ENCODE data around the gene TXN.

TXN gene

DNA sequence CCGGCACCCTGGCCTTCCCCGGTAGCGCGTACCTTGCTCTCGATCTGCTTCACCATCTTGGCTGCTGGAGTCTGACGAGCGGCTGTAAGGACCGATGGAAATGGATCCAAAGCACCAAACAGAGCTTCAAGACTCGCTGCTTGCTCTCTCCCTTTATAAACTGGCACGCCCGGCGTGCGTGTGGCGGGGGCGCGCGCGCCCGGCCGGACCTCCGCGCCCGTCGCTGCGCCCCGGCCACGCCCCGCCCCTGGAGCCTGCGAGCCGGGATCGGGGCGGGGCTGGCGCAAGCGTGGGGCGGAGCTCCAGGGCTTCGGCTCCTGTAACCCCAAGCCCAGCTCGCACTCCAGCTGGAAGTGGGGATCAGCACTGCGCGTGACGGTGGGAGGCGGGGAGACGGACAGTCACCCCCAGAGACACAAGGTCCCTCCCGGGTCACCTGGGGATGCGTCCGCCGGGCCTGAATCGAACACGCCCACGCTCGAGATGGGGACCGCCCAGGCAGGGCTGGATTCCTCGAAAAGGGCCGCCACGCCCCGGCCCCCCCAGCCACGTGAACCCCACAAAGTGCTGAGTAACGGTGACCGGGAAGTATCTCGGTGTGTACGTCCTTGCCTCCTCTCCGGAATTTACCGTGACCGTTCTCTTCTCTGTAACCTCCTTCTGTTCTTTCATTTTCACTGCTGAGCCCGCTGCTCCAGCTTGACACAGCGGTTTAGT is at the start of gene TXN:
Gene TXN, minus strand, starts transcription at position 128 of the 717 bp plus-strand sequence. Its CDS starts 72 bp downstream, at position 56.
- peak; percentile 57 for DNase-seq

- DNase-seq, result no peak
Observed at GRCh38 chr9:110303133-110303532, 46.8 kb upstream of the TXN start.

DNA sequence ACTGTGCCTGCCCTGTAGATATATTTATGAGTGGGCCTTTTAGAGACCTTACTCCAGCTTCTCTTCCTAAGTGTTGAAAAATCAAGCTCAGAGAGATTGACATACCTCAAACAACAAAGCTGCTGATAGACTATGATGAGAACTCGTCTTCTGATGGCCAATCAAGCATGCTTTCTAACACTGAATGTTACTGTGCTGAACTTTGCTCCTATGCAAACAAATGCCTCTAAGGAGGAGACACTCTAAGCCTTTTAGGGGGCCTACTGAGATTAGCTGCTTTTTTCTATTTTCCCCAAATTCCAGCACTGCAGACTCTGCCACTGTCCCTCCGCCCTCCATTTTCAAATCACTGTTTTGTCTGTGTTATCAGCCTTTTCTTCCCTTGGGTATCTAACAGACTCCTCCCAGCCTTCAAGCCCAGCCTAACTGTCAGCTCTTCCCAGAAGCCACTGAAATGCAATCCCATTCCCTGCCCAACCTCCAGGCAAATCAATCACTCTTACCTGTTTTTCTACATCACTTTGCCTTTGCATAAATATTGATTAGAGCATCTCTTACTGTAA is 41.8 kb upstream of the TXN start:
- DNase-seq, result no peak

GRCh38 chr9:110293248-110293647 is 36.9 kb upstream of the TXN start:
- no peak for DNase-seq

DNA sequence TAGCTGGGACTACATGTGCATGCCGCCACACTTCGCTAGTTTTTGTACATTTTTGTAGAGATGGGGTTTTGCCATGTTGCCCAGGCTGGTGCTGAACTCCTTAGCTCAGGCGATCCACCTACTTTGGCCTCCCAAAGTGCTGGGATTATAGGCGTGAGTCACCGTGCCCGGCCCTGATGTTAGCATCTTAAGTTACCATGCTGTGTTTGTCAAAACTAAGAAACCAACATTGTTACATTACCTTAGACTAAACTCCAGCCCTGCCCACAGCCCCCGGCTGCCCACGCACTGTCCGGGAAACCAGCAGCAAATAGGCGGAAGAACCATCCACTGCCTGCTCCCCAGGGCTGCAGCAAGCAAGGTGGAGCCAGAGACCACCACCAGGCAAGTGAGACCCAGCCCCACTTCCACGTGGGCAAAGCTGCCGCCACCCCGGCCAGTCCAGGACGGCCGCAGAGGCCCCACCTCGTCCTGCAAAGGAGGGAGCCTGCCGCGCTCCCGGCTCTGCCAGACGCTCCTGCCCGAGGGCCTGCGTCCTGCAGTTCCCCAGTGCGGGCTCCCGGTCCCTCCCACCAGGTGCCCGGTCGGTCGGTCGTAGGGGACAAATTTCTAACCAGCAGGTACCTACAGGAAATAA is 35.7 kb upstream of the TXN start:
- no peak for DNase-seq

DNA sequence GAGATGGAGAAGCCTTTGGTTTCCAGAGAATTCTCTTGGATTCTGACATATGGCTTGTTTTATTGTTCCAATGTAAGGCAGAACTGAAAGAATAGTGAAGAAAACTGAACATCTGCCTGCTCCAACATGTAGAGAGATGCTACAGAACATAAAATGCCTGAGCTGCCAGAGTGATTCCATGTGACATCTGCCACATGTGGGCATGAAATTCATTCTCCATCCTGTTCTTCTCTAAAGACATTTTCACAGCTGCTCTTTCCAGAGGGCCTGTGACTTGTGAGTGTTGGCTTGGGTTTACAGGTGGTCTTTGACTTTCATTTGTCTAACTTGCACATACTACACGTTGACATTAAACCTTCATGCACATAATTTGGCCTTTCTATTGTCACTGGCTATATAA is 33.7 kb upstream of the TXN start:
- no peak for DNase-seq

- no peak for DNase-seq
Observed at GRCh38 chr9:110288503-110288902, 32.2 kb upstream of the TXN start.

DNA sequence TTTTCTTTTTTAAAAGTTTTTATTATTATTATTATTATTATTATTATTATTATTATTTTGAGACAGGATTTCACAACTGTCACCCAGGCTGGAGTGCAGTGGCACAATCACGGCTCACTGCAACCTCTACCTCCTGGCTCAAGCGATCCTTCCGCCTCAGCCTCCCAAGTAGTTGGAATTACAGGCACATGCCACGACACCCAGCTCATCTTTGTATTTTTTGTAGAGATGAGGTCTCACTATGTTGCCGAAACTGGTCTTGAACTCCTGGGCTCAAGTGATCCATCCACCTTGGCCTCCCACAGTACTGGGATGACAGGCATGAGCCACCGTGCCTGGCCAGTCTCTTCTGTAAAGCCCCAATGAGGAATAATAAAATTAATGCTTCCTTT is 31.0 kb upstream of the TXN start:
- no peak for DNase-seq

DNA sequence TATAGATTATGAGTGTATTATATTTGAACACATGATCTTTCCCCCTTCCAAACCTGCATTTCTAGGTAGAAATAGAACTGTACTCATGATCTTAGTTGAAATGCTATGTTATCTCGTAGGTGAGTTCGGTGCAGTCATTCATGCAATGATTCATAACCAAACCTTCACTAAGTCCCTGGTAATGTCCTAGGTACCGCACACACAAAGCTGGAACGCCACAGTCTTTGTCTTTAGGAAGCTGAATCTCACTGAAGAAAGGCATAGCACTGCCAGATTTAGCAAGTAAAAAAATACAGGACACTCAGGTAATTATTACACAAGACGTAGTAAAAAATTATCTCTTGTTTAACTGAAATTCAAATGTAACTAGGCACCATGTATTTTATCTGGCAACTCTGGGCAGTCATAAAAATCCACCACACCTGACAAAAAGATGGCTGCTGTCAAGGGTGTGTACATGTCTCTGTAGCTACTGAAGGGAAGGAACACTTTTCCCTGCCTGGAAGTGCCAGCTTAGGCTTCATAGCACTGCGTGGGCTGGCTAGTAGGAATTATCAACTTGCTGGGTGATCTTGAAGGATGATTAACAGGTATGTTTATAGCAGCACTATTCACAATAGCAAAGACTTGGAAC is 28.0 kb upstream of the TXN start:
- no peak for DNase-seq

DNA sequence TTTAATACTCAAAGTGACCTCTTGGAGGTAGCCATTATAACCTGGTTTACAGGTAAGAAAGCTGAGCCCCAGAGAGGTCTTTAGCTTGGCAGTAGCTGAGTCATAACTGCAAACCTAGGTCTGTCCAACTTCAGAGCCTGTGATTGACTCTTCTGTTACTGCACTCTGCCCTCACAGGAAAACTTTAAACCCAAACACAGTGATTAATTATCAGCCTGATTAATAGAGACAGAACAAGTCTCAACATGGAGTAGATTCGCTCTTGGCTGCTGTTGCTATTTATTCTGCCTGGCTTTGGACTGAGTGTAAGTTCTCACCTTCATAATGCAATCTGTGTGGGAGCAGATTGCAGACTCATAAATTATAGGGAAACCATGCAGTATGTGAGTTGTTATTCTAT is 27.4 kb upstream of the TXN start:
- no peak for DNase-seq

DNA sequence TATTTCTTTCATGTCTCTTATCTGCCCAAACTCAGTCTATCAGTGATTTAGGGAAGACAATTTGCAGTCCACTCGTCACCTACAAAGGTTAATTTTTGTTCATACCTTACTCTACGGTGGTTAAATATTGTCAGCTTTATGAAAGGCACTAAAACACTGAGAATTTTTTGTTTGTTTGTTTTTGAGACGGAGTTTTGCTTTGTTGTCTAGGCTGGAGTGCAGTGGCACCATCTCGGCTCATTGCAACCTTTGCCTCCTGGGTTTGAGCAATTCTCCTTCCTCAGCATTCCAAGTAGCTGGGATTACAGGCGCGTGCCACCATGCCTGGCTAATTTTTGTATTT is 26.4 kb upstream of the TXN start:
- no peak for DNase-seq

- no peak for DNase-seq
Observed at GRCh38 chr9:110282018-110282738, 25.9 kb upstream of the TXN start.

GRCh38 chr9:110278080-110278707 is 21.9 kb upstream of the TXN start:
- no peak for DNase-seq

DNA sequence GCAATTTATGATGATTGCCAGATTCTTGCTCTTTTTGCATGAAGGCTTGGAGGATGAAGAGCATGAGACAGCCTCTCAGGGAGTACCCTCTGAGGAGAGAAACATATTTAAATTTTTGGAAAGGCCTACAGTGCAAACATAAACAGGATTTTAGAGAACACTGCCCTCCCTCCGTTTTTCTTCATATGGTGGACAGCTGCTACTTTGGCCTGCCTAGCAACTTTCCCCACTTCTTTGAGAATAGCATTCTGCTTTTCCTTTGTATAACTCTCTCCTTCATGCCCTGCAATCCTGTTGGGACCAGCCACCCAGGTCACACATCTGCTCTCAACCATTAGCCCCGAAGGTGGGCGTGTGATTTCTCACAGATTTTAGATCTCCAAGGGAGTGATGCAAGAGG is 20.5 kb upstream of the TXN start:
- DNase-seq, result no peak

- no peak for DNase-seq
Observed at GRCh38 chr9:110270211-110270995, 14.1 kb upstream of the TXN start.

GRCh38 chr9:110266795-110267194 is 10.5 kb upstream of the TXN start:
- no peak for DNase-seq

DNA sequence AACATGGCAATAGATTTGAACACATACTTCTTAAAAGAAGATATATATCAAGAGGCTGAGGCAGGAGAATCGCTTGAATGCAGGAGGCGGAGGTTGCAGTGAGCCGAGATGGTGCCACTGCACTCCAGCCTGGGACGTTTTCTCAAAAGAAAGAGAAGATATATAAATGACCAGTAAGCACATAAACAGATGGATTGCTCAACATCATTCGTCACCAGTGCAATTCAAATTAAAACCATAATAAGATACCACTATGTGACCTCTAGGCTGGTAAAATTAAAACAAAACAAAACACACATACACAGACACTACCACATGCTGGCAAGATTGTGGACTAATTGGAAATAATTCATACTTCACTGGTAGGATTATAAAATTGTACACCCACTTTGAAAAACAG is 5.3 kb upstream of the TXN start:
- no peak for DNase-seq

DNA sequence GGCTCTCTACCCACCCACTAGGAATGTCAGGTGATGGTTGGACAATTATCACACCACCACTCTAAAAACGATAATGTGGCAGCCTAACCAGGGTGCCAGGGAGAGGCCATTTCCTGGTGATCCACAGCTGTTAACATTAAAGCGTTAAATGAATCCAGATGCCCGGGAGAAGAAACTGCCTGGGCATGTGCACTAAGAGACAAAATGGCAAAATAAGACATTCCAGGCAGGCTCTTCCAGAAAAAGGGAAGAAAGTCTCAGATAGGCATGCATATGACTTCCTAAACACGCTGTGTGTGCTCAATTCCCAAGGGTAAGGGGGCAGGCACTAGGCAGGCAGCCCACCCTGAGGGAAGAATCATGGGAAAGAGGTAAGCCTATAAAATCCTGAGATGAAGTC is 4.6 kb upstream of the TXN start:
- no peak for DNase-seq

- no peak for DNase-seq
Observed at GRCh38 chr9:110259566-110259965, 3.3 kb upstream of the TXN start.

DNA sequence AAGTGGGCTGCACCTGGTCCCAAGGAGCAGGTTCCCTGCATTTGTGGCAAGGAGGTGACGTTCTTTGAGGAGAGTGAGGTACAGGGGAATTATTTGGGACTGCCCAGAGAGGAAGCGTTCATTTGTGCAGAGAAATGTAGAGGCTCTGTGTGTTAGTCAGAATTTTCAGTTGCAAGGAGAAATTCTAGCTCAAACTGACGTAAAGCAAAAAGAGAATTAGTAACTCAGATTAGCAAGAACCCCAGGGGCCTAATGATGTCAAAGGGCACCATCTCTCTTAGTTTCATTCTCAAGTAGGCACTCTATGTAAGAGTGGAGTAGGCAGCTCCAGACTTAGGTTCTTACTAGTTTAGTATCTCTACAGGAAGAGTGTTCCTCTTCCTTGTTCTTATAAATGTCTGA is 2.4 kb upstream of the TXN start:
- DNase-seq, result no peak

DNA sequence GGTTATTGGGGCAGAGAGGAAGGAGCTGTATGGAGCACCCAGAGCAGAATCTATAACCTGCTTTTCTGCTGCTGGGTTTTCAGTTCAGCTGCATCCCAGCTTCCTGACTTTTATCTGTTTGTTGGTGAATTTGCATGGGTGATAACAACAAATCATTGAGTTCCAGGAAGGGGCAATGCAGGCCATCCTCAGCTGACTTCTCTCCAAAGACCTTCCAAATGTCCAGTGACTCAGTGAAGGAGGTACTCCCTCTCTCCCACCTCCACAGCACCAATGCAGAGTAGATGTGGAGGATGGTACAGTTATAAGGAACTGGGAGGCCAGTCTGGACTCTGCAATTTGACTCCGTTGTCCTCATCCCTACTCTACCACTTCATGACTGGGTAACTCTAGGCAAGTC is 1.6 kb upstream of the TXN start:
- DNase-seq, result no peak
